ENCODE results near the gene DHDH. TPM values are rescaled to one million over a fixed set of nuclear protein-coding genes. Genes with fewer than 3 reads are reported as not detected.
"Not testable (repeated sequence)": the region's sequence is repeated elsewhere in the genome, so short reads cannot be mapped to it uniquely, and the experiment has no call there.

Gene DHDH
- total RNA-seq, 4 donors from 2014 or later: not detected

GRCh38 chr19:48926909-48927308 lies 6.6 kb upstream of the DHDH start:
- no peak for DNase-seq (ENCODE audit: low spot score)
- no peak for TF ChIP-seq CTCF (IDR thresholded peaks at IDR 0.05)
- peak; percentile 82 for ATAC-seq (ENCODE audit: low FRiP score)

- DNase-seq (ENCODE audit: low spot score); ATAC-seq (ENCODE audit: low FRiP score): not testable (repeated sequence)
Measured at GRCh38 chr19:48927692-48928091, 5.8 kb upstream of the DHDH start.

- no peak for TF ChIP-seq CTCF (IDR thresholded peaks at IDR 0.05)
- ATAC-seq (ENCODE audit: low FRiP score) (no peak), DNase-seq (ENCODE audit: low spot score) (no peak)
Measured at GRCh38 chr19:48928164-48929025, 5.1 kb upstream of the DHDH start.

GRCh38 chr19:48934837-48935236 lies 1.3 kb downstream of the DHDH start:
- ATAC-seq (ENCODE audit: low FRiP score) (no peak), DNase-seq (ENCODE audit: low spot score) (no peak)
- no peak for TF ChIP-seq CTCF (IDR thresholded peaks at IDR 0.05)

- no peak for ATAC-seq (ENCODE audit: low FRiP score)
- no peak for DNase-seq (ENCODE audit: low spot score)
- no peak for TF ChIP-seq CTCF (IDR thresholded peaks at IDR 0.05)
Measured at GRCh38 chr19:48935864-48936263, 2.4 kb downstream of the DHDH start.

GRCh38 chr19:48938256-48938655 lies 4.8 kb downstream of the DHDH start:
- ATAC-seq (ENCODE audit: low FRiP score) (no peak), DNase-seq (ENCODE audit: low spot score) (no peak)
- TF ChIP-seq CTCF (IDR thresholded peaks at IDR 0.05): no peak

GRCh38 chr19:48940902-48941301 lies 7.4 kb downstream of the DHDH start:
- DNase-seq (ENCODE audit: low spot score) (no peak), ATAC-seq (ENCODE audit: low FRiP score) (no peak)
- no peak for TF ChIP-seq CTCF (IDR thresholded peaks at IDR 0.05)

Measured in omental fat pad (tissue), 4 donors.